ENCODE results near the gene USF1.
"Not testable (repeated sequence)": the region's sequence is repeated elsewhere in the genome, so short reads cannot be mapped to it uniquely, and the experiment has no call there.

USF1 gene

DNA sequence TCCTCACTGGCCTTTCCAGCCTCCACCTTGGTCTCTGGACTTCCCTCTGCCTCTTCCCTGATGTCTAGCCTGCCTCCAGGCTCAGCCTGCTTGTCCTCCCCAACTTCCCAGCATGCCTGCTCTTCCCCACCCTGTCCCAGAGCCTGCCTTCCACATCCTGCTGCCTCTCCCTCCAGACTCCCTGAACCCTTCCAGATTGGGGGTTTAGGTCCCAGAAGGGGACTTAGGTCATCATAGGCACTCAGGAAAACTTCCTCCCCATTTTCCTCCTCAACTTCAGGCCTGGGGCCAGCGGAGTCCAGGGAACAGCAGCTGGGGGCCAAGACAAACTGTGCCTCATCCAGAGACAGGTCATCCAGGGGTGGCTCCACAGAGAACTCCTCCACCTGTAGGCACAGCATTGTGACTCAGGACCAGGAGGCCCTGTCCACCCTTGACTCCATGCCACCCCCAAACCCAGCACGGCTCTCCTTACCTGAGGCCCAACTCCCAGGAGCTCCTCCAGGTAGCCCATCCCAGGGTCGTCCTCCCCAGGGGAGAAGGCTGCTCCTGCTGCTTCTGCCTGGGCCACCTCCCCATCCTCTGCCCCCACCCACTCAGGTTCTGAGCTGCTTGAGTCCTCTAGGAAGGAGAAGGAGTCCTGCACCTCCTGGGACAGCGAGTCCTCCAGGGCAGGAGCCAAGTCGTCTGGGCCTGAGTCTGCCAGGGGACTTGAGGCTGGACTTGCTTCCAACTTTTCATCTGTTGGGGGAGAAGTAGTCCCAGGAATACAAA lies 3.4 kb upstream of the USF1 start:
- DNase-seq (ENCODE audit: low read depth in 2 of 2), result no peak

DNA sequence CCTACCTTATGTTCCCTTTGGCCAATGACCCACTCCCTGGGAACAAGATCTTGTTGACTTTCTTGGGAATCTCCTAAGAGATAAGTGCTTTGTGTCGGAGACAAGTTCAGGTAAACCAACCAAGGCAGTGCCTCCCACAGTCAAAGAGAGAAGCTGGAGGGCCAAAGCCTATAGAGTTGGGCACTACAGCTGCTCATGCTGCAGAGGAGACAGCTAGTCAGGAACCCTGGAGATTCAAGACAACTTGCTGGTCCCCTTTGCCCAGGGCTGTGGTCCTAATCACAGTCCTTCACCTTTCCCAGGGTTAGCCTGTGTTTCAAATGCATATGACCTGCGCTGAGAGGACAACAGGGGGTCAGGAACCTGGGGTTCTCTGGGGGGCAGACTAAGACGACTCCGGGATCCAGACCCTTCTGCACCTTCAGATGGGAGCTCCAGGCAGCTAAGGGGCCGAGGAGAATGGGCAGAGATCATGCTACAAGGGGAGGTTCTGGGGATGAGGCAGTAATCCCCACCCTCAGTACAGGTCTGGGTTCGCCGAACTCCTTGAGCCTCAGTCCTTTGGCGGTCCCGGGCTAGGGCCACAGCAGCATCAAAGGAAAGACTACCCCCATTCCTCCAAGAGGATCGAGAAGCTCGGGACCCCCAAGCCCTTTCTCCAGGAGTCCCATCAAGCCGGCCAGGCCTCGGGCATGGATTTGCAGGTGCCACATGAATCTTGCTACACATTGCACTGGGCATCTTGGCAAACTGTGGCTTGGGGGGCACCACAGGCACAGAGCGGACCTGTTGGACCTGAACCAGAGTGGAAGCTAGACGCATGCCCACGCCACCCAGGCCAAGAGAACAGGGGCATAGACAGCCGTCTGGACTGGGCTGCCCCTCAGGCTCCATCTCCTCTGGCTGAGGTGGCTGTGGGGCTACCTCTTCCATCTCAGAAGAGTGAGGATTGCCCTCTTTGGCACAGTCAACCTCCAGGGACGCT lies 2.0 kb upstream of the USF1 start:
- DNase-seq (ENCODE audit: low read depth in 2 of 2), result no peak

DNA sequence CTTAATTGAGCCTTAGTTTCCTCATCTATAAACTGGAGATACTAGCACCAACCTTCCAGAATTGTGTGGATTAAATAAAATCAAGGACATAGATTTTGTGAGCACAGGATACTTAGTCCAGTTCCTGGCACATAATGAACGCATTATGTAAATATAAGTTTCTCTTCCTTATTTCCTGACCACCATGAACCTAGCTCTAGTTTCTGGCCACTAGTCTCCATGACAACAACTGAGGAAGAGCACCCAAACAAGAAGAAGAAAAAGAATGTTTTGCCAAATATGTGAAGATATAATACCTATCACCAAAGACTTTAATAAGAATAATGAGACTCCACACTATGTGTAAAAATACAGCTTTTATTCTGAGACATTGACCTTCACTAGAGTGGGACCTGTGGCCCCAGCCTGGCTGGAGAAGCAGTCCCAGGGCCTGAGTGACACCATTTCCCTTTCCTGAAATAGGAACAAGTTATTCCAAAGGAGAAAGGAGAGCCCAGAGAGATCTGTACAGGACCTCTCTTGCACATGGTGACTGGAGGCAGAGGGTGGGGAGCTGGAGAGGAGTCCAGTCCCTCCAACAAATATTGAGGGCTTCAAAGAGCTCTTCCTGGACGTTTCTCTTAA lies 940 bp upstream of the USF1 start:
- no peak for DNase-seq (ENCODE audit: low read depth in 2 of 2)

DNA sequence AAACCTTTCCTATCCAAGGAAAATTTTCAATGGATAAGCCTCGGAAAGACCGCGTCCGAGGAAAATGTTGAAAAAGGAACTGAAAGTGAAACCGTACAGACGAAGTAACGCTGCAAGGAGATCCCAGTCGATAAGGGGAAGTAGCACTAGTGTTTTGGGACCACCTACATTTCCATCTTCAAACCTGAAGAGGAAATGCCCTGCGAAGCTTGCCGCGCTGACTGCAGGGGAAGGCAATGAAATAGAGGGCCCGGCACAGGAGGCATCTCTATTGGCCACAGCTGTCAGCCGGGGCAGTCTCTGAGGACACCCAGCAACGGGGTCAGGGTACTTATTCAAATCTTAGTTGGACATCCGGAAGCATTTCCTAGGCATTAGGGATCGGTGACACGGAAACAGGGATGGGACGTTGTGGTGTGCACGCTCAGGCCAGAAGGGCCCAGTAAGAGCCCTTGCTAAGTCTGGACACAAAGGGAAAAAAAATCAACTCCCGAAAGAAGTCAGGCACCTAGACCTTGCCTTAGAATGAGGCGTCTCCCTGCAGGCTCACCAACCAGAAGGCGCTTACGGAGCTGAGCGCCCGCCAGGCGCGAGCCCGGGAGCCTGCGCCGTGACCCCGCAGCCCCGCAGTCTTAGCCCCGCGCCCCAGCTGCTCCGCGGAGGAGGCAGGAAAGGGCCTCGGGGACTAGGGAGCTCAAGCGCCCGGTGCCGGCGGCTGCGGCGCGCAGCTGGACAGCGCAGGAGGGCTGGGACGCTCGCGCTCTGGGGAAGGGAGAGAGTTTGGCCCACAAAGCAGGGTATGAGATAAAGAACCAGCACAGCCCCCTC lies 655 bp downstream of the USF1 start:
- DNase-seq (ENCODE audit: low read depth in 2 of 2), result peak in 1 of 2 experiments; percentile 13

DNA sequence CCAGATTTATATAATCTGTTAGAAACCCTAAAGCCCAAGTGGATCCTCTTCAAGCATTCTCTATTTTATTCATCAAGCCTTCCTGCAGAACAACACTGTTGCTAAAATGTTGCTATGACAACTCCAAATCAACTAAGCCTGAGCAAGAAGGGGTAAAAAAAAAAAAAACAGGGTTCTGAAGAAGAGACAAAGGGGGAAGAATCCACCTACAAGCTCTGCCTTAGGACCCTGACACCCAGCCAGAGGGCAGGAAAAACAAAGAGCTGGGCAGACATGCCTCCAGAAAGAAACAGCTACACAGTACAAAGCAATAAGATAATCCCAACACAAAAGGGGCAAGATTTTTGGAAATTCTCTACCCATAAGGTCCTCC lies 1.3 kb downstream of the USF1 start:
- no peak for DNase-seq (ENCODE audit: low read depth in 2 of 2)

DNA sequence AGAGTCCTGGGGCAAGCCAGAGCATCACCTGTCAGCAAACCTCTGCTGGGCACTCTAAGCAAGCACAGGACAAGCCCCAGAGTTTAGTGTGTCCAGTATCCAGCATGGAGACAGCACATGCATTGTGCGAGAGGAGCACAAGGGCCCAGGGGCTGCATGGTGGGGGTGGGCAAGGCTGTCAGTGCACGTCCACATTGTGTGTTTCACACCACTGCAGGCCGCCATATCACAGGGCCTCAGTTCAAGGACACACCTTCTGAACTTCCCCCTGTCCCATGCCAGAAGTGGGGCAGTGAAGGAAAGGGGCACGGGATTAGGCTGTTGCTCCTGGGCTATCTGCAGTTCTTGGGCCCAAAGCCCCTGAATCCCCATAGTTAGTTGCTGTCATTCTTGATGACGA lies 6.2 kb downstream of the USF1 start:
- no peak for DNase-seq (ENCODE audit: low read depth in 2 of 2)

DNA sequence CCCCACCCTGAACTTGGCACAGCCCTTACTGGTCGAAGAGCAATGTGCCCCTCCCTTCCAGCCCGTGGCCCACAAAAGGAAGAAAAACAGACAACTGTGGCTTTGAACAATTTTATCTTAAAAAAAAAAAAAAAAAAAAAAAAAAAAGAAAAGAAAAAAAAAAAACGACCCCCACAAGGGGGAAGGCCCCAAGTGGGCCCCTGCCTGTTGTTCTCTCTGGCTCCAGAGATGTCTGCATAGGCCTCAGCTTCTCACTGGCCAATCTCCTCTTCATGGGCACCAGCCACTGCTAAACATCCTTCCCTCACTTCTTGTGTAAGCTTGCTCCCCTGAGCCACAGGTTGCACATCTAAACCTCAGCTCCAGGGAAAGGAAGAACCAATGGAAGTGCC lies 6.6 kb downstream of the USF1 start:
- no peak for DNase-seq (ENCODE audit: low read depth in 2 of 2)

DNA sequence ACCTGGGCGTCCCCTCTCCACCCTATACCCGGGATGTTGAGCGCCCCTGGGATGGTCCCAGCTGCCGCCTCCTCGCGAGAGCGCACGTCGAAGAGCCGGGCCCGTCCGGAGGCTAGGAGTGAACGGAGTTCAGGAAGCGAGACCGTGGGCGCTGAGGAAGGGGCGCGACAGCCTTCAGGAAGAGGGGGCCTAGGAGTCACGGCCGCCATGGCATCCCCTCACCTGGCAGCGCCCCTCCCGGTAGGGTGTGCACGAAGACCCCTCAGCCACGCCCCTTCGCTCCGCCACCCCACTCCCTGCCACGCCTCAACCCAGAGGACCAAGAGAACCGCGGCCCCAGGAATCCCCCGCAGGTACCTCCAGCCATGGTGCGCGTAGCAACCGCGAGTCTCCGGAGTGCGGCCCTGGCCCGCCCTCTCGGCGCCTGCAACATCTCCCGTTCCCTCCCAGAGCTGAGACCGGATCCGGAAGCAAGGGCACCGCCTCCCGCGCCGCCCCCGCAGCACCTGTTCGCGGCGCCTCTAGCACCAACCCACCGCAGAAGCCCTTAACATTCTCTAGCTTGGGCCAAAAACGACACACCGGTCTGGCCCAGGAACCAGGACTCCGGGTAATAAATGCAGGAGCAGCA lies 7.1 kb downstream of the USF1 start, which contains the start of gene TSTD1:
TSS of gene TSTD1 (minus strand) at position 442 of the 631 bp plus-strand sequence. CDS start at position 367, 75 bp downstream.
- no peak for DNase-seq (ENCODE audit: low read depth in 2 of 2)

DNA sequence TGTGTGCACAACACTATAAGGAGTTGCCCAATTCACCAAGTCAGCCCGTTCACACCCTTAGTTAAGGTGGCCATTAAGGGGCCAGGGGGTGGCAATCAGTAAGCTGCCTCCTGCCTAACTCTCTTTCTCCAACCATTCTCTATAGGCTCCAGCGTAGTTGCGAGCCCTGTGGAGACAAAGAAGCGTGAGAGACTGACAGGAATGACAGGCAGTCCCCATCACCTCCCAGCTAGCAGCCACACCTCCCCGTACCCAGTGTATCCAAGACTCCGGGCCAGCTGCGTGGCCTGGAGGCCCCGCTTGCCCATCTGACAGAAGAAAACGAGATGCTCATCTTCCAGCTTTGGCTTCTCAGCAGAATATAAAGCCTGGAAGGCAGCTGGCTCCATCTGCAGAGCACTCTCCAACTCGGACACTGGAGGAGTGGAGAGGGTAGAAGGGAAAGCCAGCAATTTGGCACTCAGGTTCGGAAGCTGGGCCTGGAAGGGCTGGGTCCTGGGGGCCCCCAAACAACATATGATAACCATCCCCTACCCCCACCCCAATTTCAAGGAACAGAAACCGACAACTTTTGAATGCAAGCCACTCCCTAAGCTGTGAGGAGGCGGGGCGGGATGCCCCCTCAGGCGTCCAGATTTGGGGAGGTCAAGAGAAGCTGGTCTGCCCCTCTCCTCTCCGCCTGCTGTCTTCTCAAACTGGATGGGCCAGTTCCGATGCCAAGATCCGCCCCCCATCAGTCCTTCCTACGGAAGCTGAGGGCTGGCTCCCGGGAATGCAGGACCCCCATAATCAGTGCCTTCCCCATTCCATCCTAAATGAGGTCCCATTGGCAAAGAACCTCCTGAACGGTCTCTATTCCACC lies 7.9 kb downstream of the USF1 start:
- no peak for DNase-seq (ENCODE audit: low read depth in 2 of 2)

DNA sequence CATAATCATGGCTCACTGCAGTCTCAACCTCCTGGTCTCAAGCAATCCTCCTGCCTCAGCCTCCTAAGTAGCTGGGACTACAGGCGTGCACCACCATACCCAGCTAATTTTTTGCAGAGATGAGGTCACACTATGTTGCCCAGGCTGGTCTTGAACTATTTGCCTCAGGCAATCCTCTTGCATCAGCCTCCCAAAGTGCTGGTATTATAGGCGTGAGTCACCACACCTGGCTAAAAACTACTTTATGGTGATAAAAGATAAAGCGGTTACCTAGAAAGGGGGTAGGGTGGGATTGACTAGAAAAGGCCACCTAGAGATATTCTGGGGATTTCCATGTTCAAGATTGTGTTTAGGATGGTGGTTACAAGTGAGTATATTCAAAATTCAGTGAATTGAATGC lies 12.0 kb downstream of the USF1 start:
- DNase-seq (ENCODE audit: low read depth in 2 of 2), result no peak

DNA sequence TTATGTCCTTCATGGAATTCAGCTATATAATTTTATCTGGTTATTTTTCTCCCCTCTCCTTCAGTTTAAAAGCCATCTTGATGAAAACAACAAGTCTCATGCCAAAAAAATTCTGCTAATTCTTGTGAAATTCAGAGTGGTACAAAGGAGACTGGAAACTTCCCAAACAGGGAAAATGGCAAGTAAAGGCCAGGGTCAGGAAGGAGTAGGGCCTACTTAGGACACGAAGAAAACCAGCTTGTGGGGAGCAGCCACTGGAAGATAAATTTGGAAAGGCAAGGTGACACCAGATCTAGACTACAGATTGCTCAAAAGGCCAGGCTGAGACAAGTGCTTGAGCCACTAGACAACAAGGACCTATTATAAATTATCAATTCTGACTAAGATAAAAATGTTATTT lies 13.4 kb downstream of the USF1 start:
- no peak for DNase-seq (ENCODE audit: low read depth in 2 of 2)

DNA sequence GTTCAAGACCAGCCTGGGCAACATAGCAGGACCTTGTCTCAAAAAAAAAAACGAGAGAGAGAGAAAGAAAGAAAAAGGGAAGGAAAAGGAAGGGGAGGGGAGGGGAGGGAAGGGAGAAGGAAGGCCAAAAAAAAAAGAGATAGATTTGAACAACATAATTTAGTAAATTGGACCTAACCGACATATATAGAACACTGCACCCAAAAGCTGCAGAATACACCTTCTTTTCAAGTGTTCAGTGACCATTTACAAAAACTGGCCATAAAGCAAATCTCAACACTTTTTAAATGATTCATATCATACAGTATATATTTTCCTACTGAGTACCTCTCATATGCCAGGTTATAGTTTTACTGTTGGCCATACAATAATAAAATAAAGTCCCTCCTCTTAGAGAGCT lies 13.9 kb downstream of the USF1 start:
- DNase-seq (ENCODE audit: low read depth in 2 of 2), result no peak

DNA sequence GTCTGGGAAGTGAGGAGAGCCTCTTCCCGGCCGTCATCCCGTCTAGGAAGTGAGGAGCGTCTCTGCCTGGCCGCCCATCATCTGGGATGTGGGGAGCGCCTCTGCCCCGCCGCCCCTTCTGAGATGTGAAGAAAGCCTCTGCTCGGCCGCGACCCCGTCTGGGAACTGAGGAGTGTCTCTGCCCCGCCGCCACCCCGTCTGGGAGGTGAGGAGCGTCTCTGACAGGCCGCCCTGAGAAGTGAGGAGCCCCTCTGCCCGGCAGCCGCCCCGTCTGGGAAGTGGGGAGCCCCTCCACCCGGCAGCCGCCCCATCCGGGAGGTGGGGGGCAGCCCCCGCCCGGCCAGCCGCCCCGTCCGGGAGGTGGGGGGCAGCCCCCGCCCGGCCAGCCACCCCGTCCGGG lies 16.3 kb downstream of the USF1 start:
- not testable (repeated sequence) for DNase-seq (ENCODE audit: low read depth in 2 of 2)

DNA sequence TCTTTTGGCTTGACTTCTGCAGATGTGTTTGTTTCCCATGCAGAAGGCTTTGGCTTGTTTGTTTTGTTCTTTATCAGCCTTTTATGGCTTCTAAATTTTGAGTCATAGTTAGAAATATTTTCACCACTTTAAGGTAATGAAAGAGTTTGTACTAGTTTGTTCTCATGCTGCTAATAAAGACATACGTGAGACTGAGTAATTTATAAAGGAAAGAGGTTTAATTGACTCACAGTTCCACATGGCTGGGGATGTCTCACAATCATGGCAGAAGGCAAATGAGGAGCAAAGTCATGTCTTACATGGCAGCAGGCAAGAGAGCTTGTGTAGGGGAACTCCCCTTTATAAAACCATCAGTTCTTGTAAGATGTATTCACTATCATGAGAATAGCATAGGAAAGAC lies 18.8 kb downstream of the USF1 start:
- not testable (repeated sequence) for DNase-seq (ENCODE audit: low read depth in 2 of 2)

DNA sequence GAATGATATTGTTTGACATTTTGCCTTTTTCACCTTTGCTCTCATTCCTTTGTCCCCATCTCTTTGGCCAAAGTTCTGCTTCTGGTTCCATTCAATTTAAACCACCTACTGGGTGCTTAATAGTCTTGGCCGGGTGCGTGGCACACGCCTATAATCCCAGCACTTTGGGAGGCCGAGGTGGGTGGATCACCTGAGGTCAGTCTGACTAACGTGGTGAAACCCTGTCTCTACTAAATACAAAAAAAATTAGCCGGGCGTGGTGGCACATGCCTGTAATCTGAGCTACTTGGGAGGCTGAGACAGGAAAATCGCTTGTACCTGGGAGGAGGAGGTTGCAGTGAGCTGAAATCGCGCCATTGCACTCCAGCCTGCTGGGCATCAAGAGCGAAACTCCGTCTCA lies 23.3 kb downstream of the USF1 start:
- not testable (repeated sequence) for DNase-seq (ENCODE audit: low read depth in 2 of 2)

DNA sequence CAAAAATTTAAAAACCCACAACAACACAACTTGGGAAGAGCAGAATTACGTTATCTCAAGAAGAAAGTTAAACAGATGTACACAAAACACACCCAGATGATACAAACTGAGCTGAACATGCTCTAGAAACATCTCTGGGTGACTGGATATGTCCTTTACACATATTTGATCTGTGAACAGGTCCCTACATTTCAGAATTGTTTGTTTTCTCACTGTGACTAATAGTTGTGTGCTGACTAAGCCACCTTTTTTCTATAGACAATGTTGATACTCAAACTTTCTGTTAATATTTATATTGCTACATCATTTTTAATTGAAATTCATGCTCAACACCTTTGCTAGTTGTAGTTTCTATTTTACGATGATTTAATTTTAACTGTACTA lies 23.8 kb downstream of the USF1 start:
- no peak for DNase-seq (ENCODE audit: low read depth in 2 of 2)

DNA sequence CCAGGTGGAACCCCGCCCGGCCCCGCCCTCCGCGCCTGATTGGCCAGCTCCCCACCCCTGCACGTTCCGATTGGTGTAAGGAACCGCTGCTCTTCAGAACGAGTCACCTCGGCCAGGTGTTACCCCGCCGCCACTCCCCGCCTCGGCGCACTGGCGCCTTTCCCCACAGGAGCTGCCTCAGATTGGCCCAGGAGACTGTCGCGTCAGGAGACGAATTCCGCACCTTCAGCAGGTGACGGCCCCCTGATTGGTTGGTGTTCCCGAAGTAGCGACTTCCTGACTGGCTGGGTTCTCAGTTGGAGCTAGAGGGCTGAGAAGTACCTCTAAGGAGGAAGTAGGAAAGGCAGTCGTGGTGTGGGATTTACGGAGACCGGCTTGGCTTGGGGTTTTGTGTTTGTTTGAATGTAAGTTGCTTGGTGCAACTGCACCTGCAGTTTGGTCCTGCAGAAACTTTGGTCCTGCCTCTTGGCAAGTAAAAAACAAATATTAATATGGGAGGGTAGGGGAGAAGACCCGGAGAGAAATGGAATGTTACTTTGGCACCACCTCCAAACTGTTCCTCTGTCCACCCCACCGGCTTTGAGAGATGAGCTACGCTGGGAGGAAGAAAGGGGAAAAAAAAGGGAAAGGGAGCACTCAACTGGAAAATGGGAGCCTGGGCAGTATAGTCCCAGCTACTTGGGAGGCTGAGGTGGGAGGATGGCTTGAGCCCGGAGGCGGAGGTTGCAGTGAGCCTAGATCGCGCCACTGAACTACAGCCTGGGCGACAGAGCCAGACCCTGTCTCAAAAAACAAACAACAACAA lies 24.4 kb downstream of the USF1 start:
- DNase-seq (ENCODE audit: low read depth in 2 of 2), result no peak

DNA sequence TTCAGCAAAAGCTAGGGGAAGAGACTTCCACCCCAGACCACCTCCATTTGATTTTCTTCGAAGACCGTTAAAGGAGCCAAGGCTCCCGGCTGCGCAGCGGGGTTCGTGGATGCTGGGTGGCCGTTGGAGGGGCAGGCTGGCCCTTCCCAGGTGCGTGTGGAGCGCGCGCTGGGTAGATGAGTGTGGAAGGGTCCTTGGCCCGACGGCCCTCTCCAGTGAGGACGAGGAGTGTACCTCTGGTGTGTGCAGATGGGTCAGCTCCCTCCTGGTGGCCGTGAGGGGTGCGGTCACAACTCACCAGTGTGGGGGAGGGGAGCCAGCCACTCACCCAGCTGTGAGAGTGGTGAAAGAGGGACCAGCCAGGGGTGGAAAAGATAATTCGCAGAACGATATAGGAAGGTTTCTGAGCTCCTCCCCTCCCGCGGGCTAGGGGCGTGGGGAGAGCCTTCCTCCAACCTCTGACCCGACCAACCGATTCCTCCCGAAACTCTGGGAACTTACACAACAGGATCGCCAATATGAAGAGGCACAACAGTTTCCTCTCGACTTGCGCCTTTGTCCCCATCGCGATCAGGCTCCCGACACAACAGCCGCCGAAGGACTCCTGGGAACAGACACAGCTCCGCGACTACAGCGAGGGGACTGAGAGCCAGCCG lies 25.1 kb downstream of the USF1 start, which contains the start of gene F11R:
TSS of gene F11R (minus strand) at position 644 of the 656 bp plus-strand sequence. CDS start at position 565, 79 bp downstream.
- no peak for DNase-seq (ENCODE audit: low read depth in 2 of 2)
